Caco-2 (cell line): ENCODE data around the gene OR2W1. TPM values are rescaled to one million over a fixed set of nuclear protein-coding genes. Genes with fewer than 3 reads are reported as not detected.

ENCODE experiments used
- BruUV-seq: library from RNA; stranded (reverse); fragments of 400-500 nt; replicated peaks from 2 replicates; lab custom pipeline; 2021; lab: Mats Ljungman, UMichigan
- CTCF ChIA-PET: fragments of 300-600 bp; sonication (Branson Sonifier 250); formaldehyde crosslinking; loops from one replicate; lab custom pipeline; 2022; ENCODE audit warnings: antibody characterized with exemption; lab: Charles Lee
- POLR2A ChIA-PET: fragments of 300-600 bp; sonication (Branson Sonifier 250); formaldehyde crosslinking; loops from one replicate; lab custom pipeline; 2022; ENCODE audit warnings: antibody characterized with exemption; lab: Charles Lee
- DNase-seq, 2 experiments: peaks; one replicate each; pipeline versions ENCODE4 v3.0.0 to v3.0.0-alpha.2; 2020 to 2022
- H3K27me3 ChIP-seq: replicated peaks from 2 replicates; pipeline ENCODE4 v1.6.0; 2011; ENCODE audit warnings: low read length; ENCODE audit not compliant: control insufficient read depth, insufficient read depth
- H3K36me3 ChIP-seq: 2 replicates; pipeline ENCODE4 v1.5.1; 2011; ENCODE audit warnings: low read length; ENCODE audit not compliant: control insufficient read depth, insufficient read depth
- H3K4me1 ChIP-seq: fragments of 250-450 bp; sonication (Bioruptor Pico); 2 replicates; pipeline ENCODE4 v1.5.1; 2020; ENCODE audit warnings: mild to moderate bottlenecking
- H3K4me3 ChIP-seq: 2 replicates; pipeline ENCODE4 v1.5.1; 2011; ENCODE audit warnings: low read depth, mild to moderate bottlenecking, control low read depth, low read length
- H3K9me3 ChIP-seq: fragments of 250-450 bp; sonication (Bioruptor Pico); 2 replicates; pipeline ENCODE4 v1.5.1; 2020; ENCODE audit warnings: mild to moderate bottlenecking, moderate library complexity
- H3K27ac Mint-ChIP-seq: one replicate; pipeline ENCODE4 v1.8.0; 2022; ENCODE audit warnings: mixed read lengths; ENCODE audit not compliant: unreplicated experiment
- H3K27me3 Mint-ChIP-seq: one replicate; pipeline ENCODE4 v1.8.0; 2022; ENCODE audit warnings: mixed read lengths; ENCODE audit not compliant: insufficient read depth, unreplicated experiment
- H3K36me3 Mint-ChIP-seq: one replicate; pipeline ENCODE4 v1.8.0; 2022; ENCODE audit warnings: mild to moderate bottlenecking, mixed read lengths; ENCODE audit not compliant: insufficient read depth, unreplicated experiment
- H3K4me1 Mint-ChIP-seq: one replicate; pipeline ENCODE4 v1.8.0; 2022; ENCODE audit warnings: low read depth, mixed read lengths; ENCODE audit not compliant: unreplicated experiment
- H3K4me3 Mint-ChIP-seq: one replicate; pipeline ENCODE4 v1.8.0; 2022; ENCODE audit warnings: mild to moderate bottlenecking, moderate library complexity, mixed read lengths; ENCODE audit not compliant: unreplicated experiment
- H3K9me3 Mint-ChIP-seq: one replicate; pipeline ENCODE4 v1.8.0; 2022; ENCODE audit warnings: mixed read lengths; ENCODE audit not compliant: unreplicated experiment
- intact Hi-C: fragments of 100-400 bp; cut with micrococcal nuclease; formaldehyde crosslinking; loops from one replicate; pipeline ENCODE4 v1.10.0; 2022; ENCODE audit not compliant: unreplicated experiment
- total RNA-seq: library from RNA; stranded (reverse); gene quantifications from 2 replicates; pipeline ENCODE4 v1.2.3, GENCODE V29; 2022
- TF ChIP-seq, protein P1 (sequence below), 2 experiments: fragments of 200-600 bp in 1 of 2; IDR thresholded peaks; 1 replicate in 1 of 2; 2 replicates in 1 of 2; pipeline versions ENCODE4 v1.5.1 to v1.8.0; 2011 to 2022; ENCODE audit warnings: antibody characterized with exemption in 1 of 2, control low read depth in 1 of 2, inconsistent platforms in 1 of 2, low read depth in 1 of 2, low read length in 1 of 2, mild to moderate bottlenecking in 1 of 2, moderate library complexity in 1 of 2; ENCODE audit not compliant: insufficient read depth in 1 of 2, severe bottlenecking in 1 of 2, unreplicated experiment in 1 of 2

Gene OR2W1
- total RNA-seq, 1 experiment from 2014 or later, result not detected

DNA sequence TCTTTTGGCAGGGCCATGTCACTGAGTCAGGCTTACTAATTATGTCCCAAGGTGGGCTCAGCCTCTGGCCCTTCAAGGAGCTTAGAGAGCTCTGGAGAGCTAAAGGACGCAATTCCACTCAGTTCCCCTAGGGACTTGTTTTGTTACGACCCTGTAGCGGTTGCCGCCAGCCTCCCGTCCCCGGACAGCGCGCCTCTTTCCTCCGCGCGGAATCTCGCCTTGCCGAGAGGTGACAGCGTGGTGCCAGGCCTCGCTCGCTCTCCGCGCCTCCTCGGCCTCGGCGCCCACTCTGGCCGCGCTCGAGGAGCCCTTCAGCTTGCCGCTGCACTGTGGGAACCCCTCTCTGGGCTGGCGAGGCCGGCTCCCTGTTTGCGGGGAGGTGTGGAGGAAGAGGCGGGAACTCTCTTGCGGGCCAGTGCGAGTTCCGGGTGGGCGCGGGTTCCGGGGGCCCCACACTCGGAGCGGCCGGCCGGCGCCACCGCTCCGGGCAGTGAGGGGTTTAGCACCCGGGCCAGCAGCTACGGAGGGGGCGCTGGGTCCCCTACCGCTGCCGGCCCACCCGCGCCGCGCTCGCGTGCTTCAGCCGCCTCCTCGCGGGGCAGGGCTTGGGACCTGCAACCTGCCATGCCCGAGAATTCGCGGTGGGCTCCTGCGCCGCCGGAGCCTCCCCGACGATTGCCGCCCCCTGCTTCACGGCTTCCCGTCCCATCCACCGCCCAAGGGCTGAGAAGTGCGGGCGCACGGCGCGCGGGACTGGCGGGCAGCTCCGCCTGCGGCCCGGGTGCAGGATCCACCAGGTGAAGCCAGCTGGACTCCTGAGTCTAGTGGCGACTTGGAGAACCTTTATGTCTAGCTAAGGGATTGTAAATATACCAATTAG lies 30.0 kb downstream of the OR2W1 start:
- Histone ChIP-seq H3K4me1 (peaks cover 3% of the 10 kb centered on the region; the same call in 1 of the 2 replicates), H3K27me3 (no peaks in the 10 kb centered on the region), H3K36me3 (no peaks in the 10 kb centered on the region), H3K4me3 (no peak overlapping the region), H3K9me3 (0 out of 2 replicates have a peak, but pooled peaks cover 3% of the 10 kb centered on the region)
- BruUV-seq, result no TSS peak
- H3K4me1 Mint-ChIP-seq, result peaks cover 6% of the 10 kb centered on the region
- no peak for DNase-seq
- POLR2A ChIA-PET, result interaction anchor here (1.8 to 2.1 kb wide), 2 partner anchors 29 to 91 kb away, joined by 8 to 9 read pairs; partner anchors contain the start of gene TRIM27
- CTCF ChIA-PET, result interaction anchor here (1.4 to 2.1 kb wide), 4 partner anchors 15 to 177 kb away, joined by 4 to 24 read pairs (median 10); no protein-coding TSS in a partner anchor
- peaks cover 6% of the 10 kb centered on the region for H3K36me3 Mint-ChIP-seq
- TF ChIP-seq, protein P1, sequence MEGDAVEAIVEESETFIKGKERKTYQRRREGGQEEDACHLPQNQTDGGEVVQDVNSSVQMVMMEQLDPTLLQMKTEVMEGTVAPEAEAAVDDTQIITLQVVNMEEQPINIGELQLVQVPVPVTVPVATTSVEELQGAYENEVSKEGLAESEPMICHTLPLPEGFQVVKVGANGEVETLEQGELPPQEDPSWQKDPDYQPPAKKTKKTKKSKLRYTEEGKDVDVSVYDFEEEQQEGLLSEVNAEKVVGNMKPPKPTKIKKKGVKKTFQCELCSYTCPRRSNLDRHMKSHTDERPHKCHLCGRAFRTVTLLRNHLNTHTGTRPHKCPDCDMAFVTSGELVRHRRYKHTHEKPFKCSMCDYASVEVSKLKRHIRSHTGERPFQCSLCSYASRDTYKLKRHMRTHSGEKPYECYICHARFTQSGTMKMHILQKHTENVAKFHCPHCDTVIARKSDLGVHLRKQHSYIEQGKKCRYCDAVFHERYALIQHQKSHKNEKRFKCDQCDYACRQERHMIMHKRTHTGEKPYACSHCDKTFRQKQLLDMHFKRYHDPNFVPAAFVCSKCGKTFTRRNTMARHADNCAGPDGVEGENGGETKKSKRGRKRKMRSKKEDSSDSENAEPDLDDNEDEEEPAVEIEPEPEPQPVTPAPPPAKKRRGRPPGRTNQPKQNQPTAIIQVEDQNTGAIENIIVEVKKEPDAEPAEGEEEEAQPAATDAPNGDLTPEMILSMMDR (IDR thresholded peaks at IDR 0.05; ENCODE audit: insufficient read depth in 1 of 2, low read depth in 1 of 2, low read length in 1 of 2, severe bottlenecking in 1 of 2, unreplicated experiment in 1 of 2), result peak in 1 of 2 experiments; percentile 14
- H3K9me3 Mint-ChIP-seq, result no peaks in the 10 kb centered on the region
- no peak overlapping the region for H3K27ac Mint-ChIP-seq
- intact Hi-C loops, result loop anchor here (5.0 kb wide), 1 partner anchor 93 kb away; the partner anchor contains the start of gene TRIM27
- H3K4me3 Mint-ChIP-seq, result no peak overlapping the region
- H3K27me3 Mint-ChIP-seq, result peaks cover 5% of the 10 kb centered on the region

DNA sequence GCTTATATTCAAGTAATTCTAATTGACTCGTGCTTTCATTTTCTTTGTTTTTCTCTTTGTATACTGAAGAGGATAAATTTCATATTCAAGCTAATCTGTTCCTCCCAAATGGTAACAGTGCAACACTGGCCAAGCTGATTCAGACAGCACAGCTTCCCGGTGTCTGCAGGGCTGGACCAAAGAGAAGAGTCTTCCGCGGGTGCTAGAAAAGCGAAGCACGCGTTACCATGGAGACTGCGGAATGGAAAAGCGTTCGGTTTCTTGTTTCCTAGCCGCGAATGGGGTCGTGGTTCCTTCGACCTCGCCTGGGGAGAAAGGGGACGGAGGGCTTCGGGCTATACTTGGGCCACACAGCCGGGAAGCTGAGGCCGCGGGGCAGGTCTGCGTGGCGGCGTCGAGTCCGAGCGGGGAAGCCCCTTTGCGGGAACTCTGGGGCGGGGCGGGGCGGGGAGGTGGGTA lies 33.7 kb downstream of the OR2W1 start:
- no peak overlapping the region for H3K4me3 ChIP-seq
- no peaks in the 10 kb centered on the region for H3K27me3 ChIP-seq
- peaks cover 6% of the 10 kb centered on the region for H3K36me3 Mint-ChIP-seq
- no peaks in the 10 kb centered on the region for H3K27me3 Mint-ChIP-seq
- peaks cover 9% of the 10 kb centered on the region for H3K4me1 Mint-ChIP-seq
- ChIA-PET POLR2A (no interaction called here), CTCF (interaction anchor here (0.6 kb wide), 1 partner anchor 25 kb away, joined by 10 read pairs; no protein-coding TSS in a partner anchor)
- intact Hi-C loops, result no loop called here
- TF ChIP-seq, protein P1 (IDR thresholded peaks at IDR 0.05; ENCODE audit: insufficient read depth in 1 of 2, low read depth in 1 of 2, low read length in 1 of 2, severe bottlenecking in 1 of 2, unreplicated experiment in 1 of 2), result no peak
- BruUV-seq, result no TSS peak
- H3K9me3 ChIP-seq, result 0 out of 2 replicates have a peak, but pooled peaks cover 3% of the 10 kb centered on the region
- no peak for DNase-seq
- peaks cover 7% of the 10 kb centered on the region for H3K4me1 ChIP-seq
- H3K9me3 Mint-ChIP-seq, result no peaks in the 10 kb centered on the region
- H3K4me3 Mint-ChIP-seq, result peak overlapping the region; percentile 52
- no peak overlapping the region for H3K27ac Mint-ChIP-seq
- H3K36me3 ChIP-seq, result no peaks in the 10 kb centered on the region

DNA sequence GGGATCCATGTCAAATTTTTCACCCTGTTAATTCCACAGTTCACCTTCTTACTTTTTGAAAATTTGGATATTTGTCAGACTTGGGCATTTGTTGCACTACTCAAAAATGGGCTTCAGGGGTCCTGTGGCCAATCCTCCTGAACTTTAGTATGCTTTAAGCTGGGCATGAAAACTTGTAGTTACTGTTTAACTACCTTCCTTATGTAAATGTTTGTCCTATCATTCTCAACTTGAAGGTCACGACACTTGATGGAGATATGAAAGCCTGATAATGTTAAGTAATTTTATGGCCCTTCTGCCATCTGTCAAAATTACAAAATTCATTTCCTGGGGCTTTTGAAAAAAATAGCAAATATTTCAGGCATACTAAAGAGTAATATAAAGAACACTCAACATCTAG lies 35.6 kb downstream of the OR2W1 start:
- DNase-seq, result no peak
- no TSS peak for BruUV-seq
- Histone ChIP-seq H3K36me3 (no peaks in the 10 kb centered on the region), H3K4me3 (no peak overlapping the region), H3K4me1 (peaks cover 3% of the 10 kb centered on the region; the same call in 1 of the 2 replicates), H3K9me3 (no peaks in the 10 kb centered on the region), H3K27me3 (no peaks in the 10 kb centered on the region)
- H3K36me3 Mint-ChIP-seq, result peaks cover 5% of the 10 kb centered on the region
- POLR2A ChIA-PET, result interaction anchor here (0.5 kb wide), 1 partner anchor 172 kb away, joined by 3 read pairs; no protein-coding TSS in a partner anchor
- H3K4me1 Mint-ChIP-seq, result peaks cover 9% of the 10 kb centered on the region
- no peak overlapping the region for H3K27ac Mint-ChIP-seq
- intact Hi-C loops, result no loop called here
- H3K9me3 Mint-ChIP-seq, result no peaks in the 10 kb centered on the region
- CTCF ChIA-PET, result no interaction called here
- no peak overlapping the region for H3K4me3 Mint-ChIP-seq
- TF ChIP-seq, protein P1 (IDR thresholded peaks at IDR 0.05; ENCODE audit: insufficient read depth in 1 of 2, low read depth in 1 of 2, low read length in 1 of 2, severe bottlenecking in 1 of 2, unreplicated experiment in 1 of 2), result no peak
- no peaks in the 10 kb centered on the region for H3K27me3 Mint-ChIP-seq
